ENCODE results near the gene USP7. TPM values are rescaled to one million over a fixed set of nuclear protein-coding genes. Genes with fewer than 3 reads are reported as not detected.

USP7 gene
- polyA plus RNA-seq, 3 donors = 2.4 to 31.7 (median 4.1) TPM

GRCh38 chr16:8914098-8914497 is 49.6 kb downstream of the USP7 start:
- Histone ChIP-seq H3K27ac (ENCODE audit: low read depth in 1 of 2, low read length in 2 of 2) (no peak overlapping the region), H3K4me1 (ENCODE audit: control insufficient read depth in 1 of 2, insufficient read depth in 2 of 2, low read length in 2 of 2) (peaks cover 1 to 6% of the 10 kb centered on the region in 2 donors), H3K4me3 (replicated peaks in 1 of 3; ENCODE audit: low read depth in 2 of 3, low read length in 3 of 3) (no peak overlapping the region), H3K9me3 (replicated peaks in 1 of 2; ENCODE audit: control insufficient read depth in 1 of 2, insufficient read depth in 1 of 2, low read length in 2 of 2) (no peaks in the 10 kb centered on the region), H3K9ac (ENCODE audit: insufficient read depth, low read length, poor library complexity, severe bottlenecking) (no peak overlapping the region), H4K20me1 (ENCODE audit: insufficient read depth, low read length) (peaks cover 97% of the 10 kb centered on the region), H3K36me3 (replicated peaks in 1 of 2; ENCODE audit: control insufficient read depth in 1 of 2, insufficient read depth in 2 of 2, low read length in 2 of 2) (peaks cover 84 to 99% of the 10 kb centered on the region in 2 donors), H3K79me2 (ENCODE audit: insufficient read depth, low read length) (peaks cover 31% of the 10 kb centered on the region), H2AFZ (ENCODE audit: insufficient read depth, low read depth, low read length, poor library complexity, severe bottlenecking) (no peak overlapping the region), H3K4me2 (replicated peaks; ENCODE audit: extremely low read depth, low read length, poor library complexity, severe bottlenecking) (no peak overlapping the region), H3K27me3 (ENCODE audit: control insufficient read depth in 2 of 2, insufficient read depth in 2 of 2, low read length in 2 of 2) (no peaks in the 10 kb centered on the region)
- H3K36me3 Mint-ChIP-seq = peaks cover 90 to 99% of the 10 kb centered on the region in 2 donors
- WGBS (ENCODE audit: insufficient coverage) = no CpG with 5 or more reads among the region's 3 CpGs
- intact Hi-C loops (cut with micrococcal nuclease) = loop anchor here in 1 of 2 donors (10.0 kb wide), 1 partner anchor 91 kb away; no protein-coding TSS in a partner anchor
- peaks cover 6% of the 10 kb centered on the region for H3K4me1 Mint-ChIP-seq
- peaks cover 0 to 2% (median 0%) of the 10 kb centered on the region in 7 donors for H3K9me3 Mint-ChIP-seq
- H3K4me3 Mint-ChIP-seq = no peak overlapping the region
- no peak for DNase-seq
- TF ChIP-seq, protein P1, sequence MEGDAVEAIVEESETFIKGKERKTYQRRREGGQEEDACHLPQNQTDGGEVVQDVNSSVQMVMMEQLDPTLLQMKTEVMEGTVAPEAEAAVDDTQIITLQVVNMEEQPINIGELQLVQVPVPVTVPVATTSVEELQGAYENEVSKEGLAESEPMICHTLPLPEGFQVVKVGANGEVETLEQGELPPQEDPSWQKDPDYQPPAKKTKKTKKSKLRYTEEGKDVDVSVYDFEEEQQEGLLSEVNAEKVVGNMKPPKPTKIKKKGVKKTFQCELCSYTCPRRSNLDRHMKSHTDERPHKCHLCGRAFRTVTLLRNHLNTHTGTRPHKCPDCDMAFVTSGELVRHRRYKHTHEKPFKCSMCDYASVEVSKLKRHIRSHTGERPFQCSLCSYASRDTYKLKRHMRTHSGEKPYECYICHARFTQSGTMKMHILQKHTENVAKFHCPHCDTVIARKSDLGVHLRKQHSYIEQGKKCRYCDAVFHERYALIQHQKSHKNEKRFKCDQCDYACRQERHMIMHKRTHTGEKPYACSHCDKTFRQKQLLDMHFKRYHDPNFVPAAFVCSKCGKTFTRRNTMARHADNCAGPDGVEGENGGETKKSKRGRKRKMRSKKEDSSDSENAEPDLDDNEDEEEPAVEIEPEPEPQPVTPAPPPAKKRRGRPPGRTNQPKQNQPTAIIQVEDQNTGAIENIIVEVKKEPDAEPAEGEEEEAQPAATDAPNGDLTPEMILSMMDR (IDR thresholded peaks at IDR 0.05) = no peak
- peak overlapping the region in 1 of 7 donors; percentile 3 for H3K27ac Mint-ChIP-seq
- no peaks in the 10 kb centered on the region for H3K27me3 Mint-ChIP-seq (ENCODE audit: low read depth in 3 of 3)

- H3K27ac ChIP-seq (ENCODE audit: low read depth in 1 of 2, low read length in 2 of 2) = peak overlapping the region in 1 of 2 donors; percentile 6
- H3K27me3 ChIP-seq (ENCODE audit: control insufficient read depth in 2 of 2, insufficient read depth in 2 of 2, low read length in 2 of 2) = no peaks in the 10 kb centered on the region
- H3K4me2 ChIP-seq (replicated peaks; ENCODE audit: extremely low read depth, low read length, poor library complexity, severe bottlenecking) = no peak overlapping the region
- H3K36me3 ChIP-seq (replicated peaks in 1 of 2; ENCODE audit: control insufficient read depth in 1 of 2, insufficient read depth in 2 of 2, low read length in 2 of 2) = peaks cover 83 to 99% of the 10 kb centered on the region in 2 donors
- no peaks in the 10 kb centered on the region for H3K9me3 ChIP-seq (replicated peaks in 1 of 2; ENCODE audit: control insufficient read depth in 1 of 2, insufficient read depth in 1 of 2, low read length in 2 of 2)
- H3K27ac Mint-ChIP-seq = peak overlapping the region in 3 of 7 donors; percentile 23 to 76 (median 76)
- TF ChIP-seq, protein P1 (IDR thresholded peaks at IDR 0.05) = no peak
- peaks cover 90 to 96% of the 10 kb centered on the region in 2 donors for H3K36me3 Mint-ChIP-seq
- no peak overlapping the region for H3K4me3 ChIP-seq (replicated peaks in 1 of 3; ENCODE audit: low read depth in 2 of 3, low read length in 3 of 3)
- no peak overlapping the region for H3K9ac ChIP-seq (ENCODE audit: insufficient read depth, low read length, poor library complexity, severe bottlenecking)
- no peak for DNase-seq
- H3K4me3 Mint-ChIP-seq = no peak overlapping the region
- H3K27me3 Mint-ChIP-seq (ENCODE audit: low read depth in 3 of 3) = no peaks in the 10 kb centered on the region
- peaks cover 14 to 15% of the 10 kb centered on the region in 2 donors for H3K4me1 ChIP-seq (ENCODE audit: control insufficient read depth in 1 of 2, insufficient read depth in 2 of 2, low read length in 2 of 2)
- peaks cover 0 to 2% (median 0%) of the 10 kb centered on the region in 7 donors for H3K9me3 Mint-ChIP-seq
- intact Hi-C loops (cut with micrococcal nuclease) = loop anchor here in 1 of 2 donors (10.0 kb wide), 1 partner anchor 92 kb away; no protein-coding TSS in a partner anchor
- H2AFZ ChIP-seq (ENCODE audit: insufficient read depth, low read depth, low read length, poor library complexity, severe bottlenecking) = no peak overlapping the region
- H3K79me2 ChIP-seq (ENCODE audit: insufficient read depth, low read length) = peaks cover 37% of the 10 kb centered on the region
- peaks cover 18% of the 10 kb centered on the region for H3K4me1 Mint-ChIP-seq
- WGBS (ENCODE audit: insufficient coverage) = 94% methylated on average over 4 of the region's 4 CpGs
- peaks cover 97% of the 10 kb centered on the region for H4K20me1 ChIP-seq (ENCODE audit: insufficient read depth, low read length)
Measured at GRCh38 chr16:8912793-8913192, 50.9 kb downstream of the USP7 start.
